HL-60 (cell line): ENCODE results near the gene PTPRN2.

Experiments
- DNase-seq, 2 experiments: peaks; one replicate each; pipeline ENCODE4 v3.0.0-alpha.2; 2010 to 2020; ENCODE audit warnings: low read depth in 1 of 2, low spot score in 1 of 2
- H3K27ac ChIP-seq: fragments of 250-450 bp; sonication (Bioruptor Pico); replicated peaks from 2 replicates; pipeline ENCODE4 v1.5.1; 2020; ENCODE audit warnings: mild to moderate bottlenecking, moderate library complexity
- H3K27me3 ChIP-seq: fragments of 250-450 bp; sonication (Bioruptor Pico); 2 replicates; pipeline ENCODE4 v1.5.1; 2021; ENCODE audit warnings: mild to moderate bottlenecking, moderate library complexity; ENCODE audit not compliant: insufficient read depth, poor library complexity, severe bottlenecking
- H3K4me3 ChIP-seq: replicated peaks from 2 replicates; pipeline ENCODE4 v1.5.1; 2011; ENCODE audit warnings: mild to moderate bottlenecking, control low read depth, low read length; ENCODE audit not compliant: insufficient read depth
- CTCF ChIP-seq: IDR thresholded peaks from one replicate; pipeline ENCODE4 v1.5.1; 2011; ENCODE audit warnings: low read length, control low read depth, inconsistent platforms; ENCODE audit not compliant: insufficient read depth
- GABPA ChIP-seq: IDR thresholded peaks from 2 replicates; pipeline ENCODE4 v1.6.1; 2012; ENCODE audit warnings: low read depth
- POLR2AphosphoS5 ChIP-seq: IDR thresholded peaks from 2 replicates; pipeline ENCODE4 v1.6.1; 2012; ENCODE audit warnings: low read depth
- SPI1 ChIP-seq: IDR thresholded peaks from 2 replicates; pipeline ENCODE4 v1.6.1; 2012; ENCODE audit warnings: low read depth, mild to moderate bottlenecking, borderline replicate concordance
- TF ChIP-seq, protein P1 (sequence below): IDR thresholded peaks from 2 replicates; pipeline ENCODE4 v1.6.1; 2012; ENCODE audit warnings: low read depth; ENCODE audit not compliant: insufficient replicate concordance

PTPRN2 gene

DNA sequence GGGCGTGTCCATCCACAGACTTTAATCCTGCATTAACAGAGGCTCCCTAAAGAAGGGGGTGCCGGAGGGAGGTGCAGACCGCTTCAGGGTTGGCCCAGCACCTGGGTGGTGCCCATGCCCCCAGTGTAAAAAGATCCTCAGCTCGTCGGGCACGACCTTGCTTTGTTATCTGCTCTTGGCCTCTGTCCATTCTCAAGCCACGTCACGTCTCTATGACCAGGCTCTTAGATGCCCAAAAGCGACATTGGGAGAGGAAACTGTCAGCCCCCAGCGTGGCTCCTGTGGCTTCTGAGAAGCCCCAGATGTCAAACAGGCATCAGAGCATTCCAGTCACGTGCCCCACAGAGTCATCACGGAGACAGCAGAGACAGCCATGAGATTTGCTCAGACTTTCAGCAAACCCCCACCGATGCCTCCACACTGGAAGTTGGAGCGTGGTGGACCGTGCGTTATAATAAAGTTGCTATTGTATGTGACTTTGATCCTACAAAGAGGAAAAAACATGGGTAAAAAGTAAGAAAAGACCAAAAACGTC lies 55.5 kb downstream of the PTPRN2 start:
- TF ChIP-seq CTCF (no peak), POLR2AphosphoS5 (no peak), GABPA (no peak), SPI1 (no peak)
- TF ChIP-seq, protein P1, sequence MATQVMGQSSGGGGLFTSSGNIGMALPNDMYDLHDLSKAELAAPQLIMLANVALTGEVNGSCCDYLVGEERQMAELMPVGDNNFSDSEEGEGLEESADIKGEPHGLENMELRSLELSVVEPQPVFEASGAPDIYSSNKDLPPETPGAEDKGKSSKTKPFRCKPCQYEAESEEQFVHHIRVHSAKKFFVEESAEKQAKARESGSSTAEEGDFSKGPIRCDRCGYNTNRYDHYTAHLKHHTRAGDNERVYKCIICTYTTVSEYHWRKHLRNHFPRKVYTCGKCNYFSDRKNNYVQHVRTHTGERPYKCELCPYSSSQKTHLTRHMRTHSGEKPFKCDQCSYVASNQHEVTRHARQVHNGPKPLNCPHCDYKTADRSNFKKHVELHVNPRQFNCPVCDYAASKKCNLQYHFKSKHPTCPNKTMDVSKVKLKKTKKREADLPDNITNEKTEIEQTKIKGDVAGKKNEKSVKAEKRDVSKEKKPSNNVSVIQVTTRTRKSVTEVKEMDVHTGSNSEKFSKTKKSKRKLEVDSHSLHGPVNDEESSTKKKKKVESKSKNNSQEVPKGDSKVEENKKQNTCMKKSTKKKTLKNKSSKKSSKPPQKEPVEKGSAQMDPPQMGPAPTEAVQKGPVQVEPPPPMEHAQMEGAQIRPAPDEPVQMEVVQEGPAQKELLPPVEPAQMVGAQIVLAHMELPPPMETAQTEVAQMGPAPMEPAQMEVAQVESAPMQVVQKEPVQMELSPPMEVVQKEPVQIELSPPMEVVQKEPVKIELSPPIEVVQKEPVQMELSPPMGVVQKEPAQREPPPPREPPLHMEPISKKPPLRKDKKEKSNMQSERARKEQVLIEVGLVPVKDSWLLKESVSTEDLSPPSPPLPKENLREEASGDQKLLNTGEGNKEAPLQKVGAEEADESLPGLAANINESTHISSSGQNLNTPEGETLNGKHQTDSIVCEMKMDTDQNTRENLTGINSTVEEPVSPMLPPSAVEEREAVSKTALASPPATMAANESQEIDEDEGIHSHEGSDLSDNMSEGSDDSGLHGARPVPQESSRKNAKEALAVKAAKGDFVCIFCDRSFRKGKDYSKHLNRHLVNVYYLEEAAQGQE: no peak
- H3K27ac ChIP-seq: no peak overlapping the region
- no peaks in the 10 kb centered on the region for H3K27me3 ChIP-seq
- no peak overlapping the region for H3K4me3 ChIP-seq
- DNase-seq: no peak

DNA sequence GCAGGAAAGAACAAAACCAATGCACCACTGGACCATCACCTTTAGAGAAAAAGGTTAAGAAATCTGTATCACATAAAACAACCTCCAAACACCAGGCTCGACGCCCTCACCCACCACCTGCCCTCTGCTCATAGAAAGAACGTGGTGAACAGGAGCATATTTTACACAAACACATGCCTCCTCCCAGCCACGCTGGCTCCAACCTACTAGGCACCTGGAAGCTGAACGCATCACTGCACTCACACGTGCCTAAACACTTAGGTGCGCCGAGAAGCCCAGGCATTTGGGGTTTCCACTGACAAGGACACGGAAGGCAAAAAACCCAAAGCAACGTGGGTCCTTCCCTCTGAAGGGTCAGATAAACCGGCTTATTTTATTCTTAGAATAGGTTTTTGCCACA lies 56.0 kb downstream of the PTPRN2 start:
- Histone ChIP-seq H3K27ac (no peak overlapping the region), H3K4me3 (no peak overlapping the region), H3K27me3 (no peaks in the 10 kb centered on the region)
- no peak for TF ChIP-seq SPI1
- TF ChIP-seq CTCF: no peak
- no peak for TF ChIP-seq GABPA
- TF ChIP-seq, protein P1: no peak
- no peak for TF ChIP-seq POLR2AphosphoS5
- DNase-seq: no peak

- TF ChIP-seq GABPA: no peak
- no peak for TF ChIP-seq POLR2AphosphoS5
- TF ChIP-seq, protein P1: no peak
- TF ChIP-seq SPI1: no peak
- no peak for TF ChIP-seq CTCF
- no peaks in the 10 kb centered on the region for H3K27me3 ChIP-seq
- no peak for DNase-seq
- no peak overlapping the region for H3K27ac ChIP-seq
- no peak overlapping the region for H3K4me3 ChIP-seq
Measured at GRCh38 chr7:158530800-158531609, 56.6 kb downstream of the PTPRN2 start.
